Ishikawa (cell line): ENCODE data around the gene MDP1.

Source experiments
- CREB1 ChIP-seq: IDR thresholded peaks from 2 replicates; pipeline ENCODE4 v1.6.1; 2012; ENCODE audit warnings: low read depth
- EGR1 ChIP-seq: IDR thresholded peaks from 2 replicates; pipeline ENCODE4 v1.6.1; 2012
- EP300 ChIP-seq: IDR thresholded peaks from 2 replicates; pipeline ENCODE4 v1.6.1; 2012; ENCODE audit warnings: borderline replicate concordance
- NFIC ChIP-seq: IDR thresholded peaks from 2 replicates; pipeline ENCODE4 v1.6.1; 2012
- RAD21 ChIP-seq: IDR thresholded peaks from 2 replicates; pipeline ENCODE4 v1.6.1; 2012; ENCODE audit warnings: low read depth
- TAF1 ChIP-seq: IDR thresholded peaks from 2 replicates; pipeline ENCODE4 v1.6.1; 2012; ENCODE audit warnings: low read depth, mild to moderate bottlenecking
- ZBTB7A ChIP-seq: IDR thresholded peaks from 2 replicates; pipeline ENCODE4 v1.6.1; 2012; ENCODE audit warnings: low read depth
- TF ChIP-seq, protein P1 (sequence below): IDR thresholded peaks from 2 replicates; pipeline ENCODE4 v1.6.1; 2012; ENCODE audit warnings: low read depth, mild to moderate bottlenecking
- TF ChIP-seq, protein P2 (sequence below): IDR thresholded peaks from 2 replicates; pipeline ENCODE4 v1.6.1; 2012
- TF ChIP-seq, protein P3 (sequence below): IDR thresholded peaks from 2 replicates; pipeline ENCODE4 v1.6.1; 2012

DNA sequence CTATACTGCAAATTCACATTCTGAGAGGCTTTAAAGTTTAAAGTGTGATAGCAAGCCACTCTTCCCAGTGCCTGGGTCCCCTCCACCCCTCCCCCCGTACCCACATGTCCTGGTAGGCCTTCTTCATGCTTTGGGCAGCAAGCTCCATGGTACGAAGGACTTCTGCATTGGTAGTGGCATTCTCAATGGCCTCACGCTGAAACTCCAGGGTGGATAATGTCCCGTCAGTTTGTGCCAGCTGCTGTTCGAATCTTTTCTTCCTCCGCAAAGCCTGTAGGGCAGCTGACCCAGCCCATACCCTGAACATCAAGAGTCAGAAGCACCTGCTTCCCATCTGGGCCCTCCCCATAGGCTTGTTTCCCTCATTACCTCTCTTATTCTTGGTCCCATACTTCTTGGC lies 4.6 kb downstream of the MDP1 start:
- TF ChIP-seq EP300, result no peak
- TF ChIP-seq, protein P1, sequence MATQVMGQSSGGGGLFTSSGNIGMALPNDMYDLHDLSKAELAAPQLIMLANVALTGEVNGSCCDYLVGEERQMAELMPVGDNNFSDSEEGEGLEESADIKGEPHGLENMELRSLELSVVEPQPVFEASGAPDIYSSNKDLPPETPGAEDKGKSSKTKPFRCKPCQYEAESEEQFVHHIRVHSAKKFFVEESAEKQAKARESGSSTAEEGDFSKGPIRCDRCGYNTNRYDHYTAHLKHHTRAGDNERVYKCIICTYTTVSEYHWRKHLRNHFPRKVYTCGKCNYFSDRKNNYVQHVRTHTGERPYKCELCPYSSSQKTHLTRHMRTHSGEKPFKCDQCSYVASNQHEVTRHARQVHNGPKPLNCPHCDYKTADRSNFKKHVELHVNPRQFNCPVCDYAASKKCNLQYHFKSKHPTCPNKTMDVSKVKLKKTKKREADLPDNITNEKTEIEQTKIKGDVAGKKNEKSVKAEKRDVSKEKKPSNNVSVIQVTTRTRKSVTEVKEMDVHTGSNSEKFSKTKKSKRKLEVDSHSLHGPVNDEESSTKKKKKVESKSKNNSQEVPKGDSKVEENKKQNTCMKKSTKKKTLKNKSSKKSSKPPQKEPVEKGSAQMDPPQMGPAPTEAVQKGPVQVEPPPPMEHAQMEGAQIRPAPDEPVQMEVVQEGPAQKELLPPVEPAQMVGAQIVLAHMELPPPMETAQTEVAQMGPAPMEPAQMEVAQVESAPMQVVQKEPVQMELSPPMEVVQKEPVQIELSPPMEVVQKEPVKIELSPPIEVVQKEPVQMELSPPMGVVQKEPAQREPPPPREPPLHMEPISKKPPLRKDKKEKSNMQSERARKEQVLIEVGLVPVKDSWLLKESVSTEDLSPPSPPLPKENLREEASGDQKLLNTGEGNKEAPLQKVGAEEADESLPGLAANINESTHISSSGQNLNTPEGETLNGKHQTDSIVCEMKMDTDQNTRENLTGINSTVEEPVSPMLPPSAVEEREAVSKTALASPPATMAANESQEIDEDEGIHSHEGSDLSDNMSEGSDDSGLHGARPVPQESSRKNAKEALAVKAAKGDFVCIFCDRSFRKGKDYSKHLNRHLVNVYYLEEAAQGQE, result no peak
- TF ChIP-seq, protein P2, sequence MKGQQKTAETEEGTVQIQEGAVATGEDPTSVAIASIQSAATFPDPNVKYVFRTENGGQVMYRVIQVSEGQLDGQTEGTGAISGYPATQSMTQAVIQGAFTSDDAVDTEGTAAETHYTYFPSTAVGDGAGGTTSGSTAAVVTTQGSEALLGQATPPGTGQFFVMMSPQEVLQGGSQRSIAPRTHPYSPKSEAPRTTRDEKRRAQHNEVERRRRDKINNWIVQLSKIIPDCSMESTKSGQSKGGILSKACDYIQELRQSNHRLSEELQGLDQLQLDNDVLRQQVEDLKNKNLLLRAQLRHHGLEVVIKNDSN, result no peak
- TF ChIP-seq ZBTB7A, result no peak
- TF ChIP-seq, protein P3, sequence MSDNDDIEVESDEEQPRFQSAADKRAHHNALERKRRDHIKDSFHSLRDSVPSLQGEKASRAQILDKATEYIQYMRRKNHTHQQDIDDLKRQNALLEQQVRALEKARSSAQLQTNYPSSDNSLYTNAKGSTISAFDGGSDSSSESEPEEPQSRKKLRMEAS, result no peak
- no peak for TF ChIP-seq NFIC
- no peak for TF ChIP-seq EGR1
- TF ChIP-seq CREB1, result no peak
- TF ChIP-seq RAD21, result no peak
- TF ChIP-seq TAF1, result no peak
